Skeletal muscle tissue (tissue), 4 donors: ENCODE data around the gene MRPS11. TPM values are rescaled to one million over a fixed set of nuclear protein-coding genes. Genes with fewer than 3 reads are reported as not detected.
A peak's percentile ranks its signal among the peaks of the same experiment; 100 is the strongest.
"Not testable (repeated sequence)": the region's sequence is repeated elsewhere in the genome, so short reads cannot be mapped to it uniquely, and the experiment has no call there.

Experiments used
- H3K27ac ChIP-seq: one replicate; pipeline ENCODE4 v1.7.0; 2013; ENCODE audit warnings: mild to moderate bottlenecking, low read depth, low read length, inconsistent platforms
- H3K27me3 ChIP-seq, 3 donors: one replicate each; pipeline ENCODE4 v1.7.0; 2013; ENCODE audit warnings: low read length in 3 of 3; ENCODE audit not compliant: control insufficient read depth in 3 of 3, insufficient read depth in 3 of 3
- H3K36me3 ChIP-seq, 3 donors: one replicate each; pipeline ENCODE4 v1.7.0; 2013; ENCODE audit warnings: low read length in 3 of 3; ENCODE audit not compliant: control insufficient read depth in 3 of 3, insufficient read depth in 3 of 3
- H3K4me1 ChIP-seq, 3 donors: one replicate each; pipeline ENCODE4 v1.7.0; 2013; ENCODE audit warnings: low read length in 3 of 3, mild to moderate bottlenecking in 3 of 3; ENCODE audit not compliant: control insufficient read depth in 3 of 3, insufficient read depth in 3 of 3
- H3K4me3 ChIP-seq, 3 donors: one replicate each; pipeline ENCODE4 v1.7.0; 2013; ENCODE audit warnings: low read length in 3 of 3
- H3K9ac ChIP-seq, 3 donors: one replicate each; pipeline ENCODE4 v1.7.0; 2013; ENCODE audit warnings: low read length in 3 of 3, mild to moderate bottlenecking in 3 of 3, moderate library complexity in 2 of 3, low read depth in 1 of 3
- H3K9me3 ChIP-seq, 3 donors: one replicate each; pipeline ENCODE4 v1.7.0; 2013; ENCODE audit warnings: low read length in 3 of 3; ENCODE audit not compliant: control insufficient read depth in 3 of 3
- total RNA-seq: library from RNA; depleted of rRNA; stranded (reverse); fragments of >200 nt; gene quantifications from one replicate; pipeline ENCODE4 v1.2.3, GENCODE V29; 2014
- donor health status: Osteomylitis.

The MRPS11 gene
- total RNA-seq, 1 donor from 2014 or later = 13.0 TPM

- peaks cover 14 to 19% (median 16%) of the 10 kb centered on the region in 3 donors for H3K4me1 ChIP-seq
- no peaks in the 10 kb centered on the region for H3K27me3 ChIP-seq
- no peak overlapping the region for H3K4me3 ChIP-seq
- H3K9ac ChIP-seq = no peak overlapping the region
- H3K36me3 ChIP-seq = peaks cover 32 to 49% (median 40%) of the 10 kb centered on the region in 3 donors
- no peak overlapping the region for H3K27ac ChIP-seq
- H3K9me3 ChIP-seq = no peaks in the 10 kb centered on the region
These were observed 4.7 kb downstream of the MRPS11 start for GRCh38 chr15:88472225-88472624.

- H3K4me1 ChIP-seq = peaks cover 5 to 12% (median 9%) of the 10 kb centered on the region in 3 donors
These were observed 6.3 kb downstream of the MRPS11 start for GRCh38 chr15:88473661-88474293.

GRCh38 chr15:88476635-88477060 is 9.1 kb downstream of the MRPS11 start:
- no peaks in the 10 kb centered on the region for H3K27me3 ChIP-seq
- H3K9me3 ChIP-seq = no peaks in the 10 kb centered on the region
- H3K4me1 ChIP-seq = peaks cover 0 to 7% (median 7%) of the 10 kb centered on the region in 3 donors
- H3K27ac ChIP-seq = no peak overlapping the region
- H3K4me3 ChIP-seq = no peak overlapping the region
- peaks cover 40 to 55% (median 53%) of the 10 kb centered on the region in 3 donors for H3K36me3 ChIP-seq
- no peak overlapping the region for H3K9ac ChIP-seq

More at GRCh38 chr15:88473661-88474293, 6.3 kb downstream of the MRPS11 start:
- H3K9ac ChIP-seq, H3K9me3 ChIP-seq, H3K27ac ChIP-seq, H3K27me3 ChIP-seq, H3K4me3 ChIP-seq: not testable (repeated sequence)
- peaks cover 40 to 58% (median 53%) of the 10 kb centered on the region in 3 donors for H3K36me3 ChIP-seq

- Histone ChIP-seq H3K27me3 (no peaks in the 10 kb centered on the region), H3K27ac (no peak overlapping the region), H3K4me1 (peaks cover 0 to 7% (median 7%) of the 10 kb centered on the region in 3 donors), H3K36me3 (peaks cover 38 to 55% (median 53%) of the 10 kb centered on the region in 3 donors), H3K4me3 (no peak overlapping the region), H3K9me3 (no peaks in the 10 kb centered on the region), H3K9ac (no peak overlapping the region)
These were observed 9.6 kb downstream of the MRPS11 start for GRCh38 chr15:88477126-88477525.

- Histone ChIP-seq H3K36me3 (peaks cover 32 to 49% (median 48%) of the 10 kb centered on the region in 3 donors), H3K4me1 (peaks cover 0 to 7% (median 7%) of the 10 kb centered on the region in 3 donors), H3K27ac (no peak overlapping the region), H3K9ac (no peak overlapping the region), H3K9me3 (no peaks in the 10 kb centered on the region), H3K4me3 (no peak overlapping the region), H3K27me3 (no peaks in the 10 kb centered on the region)
These were observed 10.4 kb downstream of the MRPS11 start for GRCh38 chr15:88477904-88478303.

GRCh38 chr15:88479169-88479568 is 11.7 kb downstream of the MRPS11 start:
- peaks cover 24 to 41% (median 39%) of the 10 kb centered on the region in 3 donors for H3K36me3 ChIP-seq
- H3K4me3 ChIP-seq = no peak overlapping the region
- H3K27ac ChIP-seq = no peak overlapping the region
- no peaks in the 10 kb centered on the region for H3K9me3 ChIP-seq
- H3K27me3 ChIP-seq = no peaks in the 10 kb centered on the region
- no peak overlapping the region for H3K9ac ChIP-seq
- H3K4me1 ChIP-seq = peaks cover 0 to 10% (median 7%) of the 10 kb centered on the region in 3 donors

- H3K27ac ChIP-seq = no peak overlapping the region
- no peak overlapping the region for H3K4me3 ChIP-seq
- no peak overlapping the region for H3K9ac ChIP-seq
- peaks cover 0 to 18% (median 12%) of the 10 kb centered on the region in 3 donors for H3K4me1 ChIP-seq
- H3K36me3 ChIP-seq = peaks cover 19 to 28% (median 26%) of the 10 kb centered on the region in 3 donors
- no peaks in the 10 kb centered on the region for H3K9me3 ChIP-seq
- no peaks in the 10 kb centered on the region for H3K27me3 ChIP-seq
These were observed 13.5 kb downstream of the MRPS11 start for GRCh38 chr15:88480981-88481380.

- Histone ChIP-seq H3K9me3 (no peaks in the 10 kb centered on the region), H3K9ac (no peak overlapping the region), H3K36me3 (peaks cover 15 to 23% (median 16%) of the 10 kb centered on the region in 3 donors), H3K4me1 (peaks cover 0 to 13% (median 7%) of the 10 kb centered on the region in 3 donors), H3K4me3 (no peak overlapping the region), H3K27me3 (no peaks in the 10 kb centered on the region), H3K27ac (no peak overlapping the region)
These were observed 14.8 kb downstream of the MRPS11 start for GRCh38 chr15:88482263-88482662.

GRCh38 chr15:88484682-88485331 is 17.3 kb downstream of the MRPS11 start:
- H3K27me3 ChIP-seq = no peaks in the 10 kb centered on the region
- H3K27ac ChIP-seq = no peak overlapping the region
- peaks cover 0 to 13% (median 7%) of the 10 kb centered on the region in 3 donors for H3K4me1 ChIP-seq
- no peak overlapping the region for H3K4me3 ChIP-seq
- peak overlapping the region in 2 of 3 donors; percentile 5 to 40 for H3K9ac ChIP-seq
- H3K9me3 ChIP-seq = no peaks in the 10 kb centered on the region
- peaks cover 0 to 7% (median 7%) of the 10 kb centered on the region in 3 donors for H3K36me3 ChIP-seq

GRCh38 chr15:88487178-88487795 is 19.8 kb downstream of the MRPS11 start:
- Histone ChIP-seq H3K27ac (no peak overlapping the region), H3K4me1 (peaks cover 0 to 11% (median 6%) of the 10 kb centered on the region in 3 donors), H3K9me3 (no peaks in the 10 kb centered on the region), H3K27me3 (no peaks in the 10 kb centered on the region), H3K36me3 (peaks cover 0 to 3% (median 0%) of the 10 kb centered on the region in 3 donors), H3K9ac (no peak overlapping the region), H3K4me3 (no peak overlapping the region)
